ENCODE measurements around the gene PKP2.
"Not testable (repeated sequence)": the region's sequence is repeated elsewhere in the genome, so short reads cannot be mapped to it uniquely, and the experiment has no call there.

The PKP2 gene

GRCh38 chr12:32895688-32896431 is 717 bp downstream of the PKP2 start:
- no peak for DNase-seq

DNA sequence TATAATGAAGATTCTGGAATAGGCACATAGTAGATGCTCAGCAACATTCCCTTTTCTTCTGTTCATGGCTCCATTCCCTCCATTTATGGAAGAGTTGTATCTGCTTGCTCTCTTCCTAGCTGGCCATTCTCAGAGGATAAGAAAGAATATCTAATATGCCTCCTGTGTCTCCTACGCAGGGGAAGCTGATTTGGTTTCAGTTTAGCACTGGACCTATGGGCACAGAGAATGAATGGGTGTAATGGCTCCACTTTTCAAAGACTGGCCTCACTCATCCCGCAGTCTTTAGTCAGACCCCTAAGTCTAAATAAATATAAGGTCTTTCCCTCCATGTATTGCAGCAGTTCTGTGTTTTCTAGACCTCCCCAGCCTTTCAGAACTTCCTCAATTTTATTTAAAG is 2.0 kb downstream of the PKP2 start:
- DNase-seq, result no peak

GRCh38 chr12:32893458-32893857 is 3.1 kb downstream of the PKP2 start:
- DNase-seq, result no peak

- no peak for DNase-seq
Observed at GRCh38 chr12:32893043-32893442, 3.5 kb downstream of the PKP2 start.

GRCh38 chr12:32892369-32892768 is 4.2 kb downstream of the PKP2 start:
- DNase-seq, result not testable (repeated sequence)

DNA sequence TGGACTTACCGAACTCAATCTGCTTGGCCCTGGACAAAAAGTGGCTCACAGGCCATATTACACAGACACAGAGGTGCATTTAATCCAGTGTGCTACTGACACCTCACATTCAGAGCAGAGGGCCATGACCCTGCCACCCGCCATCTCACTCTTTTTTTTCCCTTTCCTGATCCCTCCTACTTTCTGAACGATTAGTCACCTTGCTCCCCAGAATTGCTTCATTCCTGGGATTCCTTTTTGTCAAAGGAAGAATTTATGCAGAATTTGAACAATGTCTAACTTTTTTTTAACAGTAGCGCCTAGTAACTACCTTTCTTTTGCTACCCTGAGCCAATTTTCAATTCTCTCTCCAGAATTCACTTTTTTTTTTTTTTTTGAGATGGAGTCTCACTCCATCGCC is 4.6 kb downstream of the PKP2 start:
- DNase-seq, result no peak

DNA sequence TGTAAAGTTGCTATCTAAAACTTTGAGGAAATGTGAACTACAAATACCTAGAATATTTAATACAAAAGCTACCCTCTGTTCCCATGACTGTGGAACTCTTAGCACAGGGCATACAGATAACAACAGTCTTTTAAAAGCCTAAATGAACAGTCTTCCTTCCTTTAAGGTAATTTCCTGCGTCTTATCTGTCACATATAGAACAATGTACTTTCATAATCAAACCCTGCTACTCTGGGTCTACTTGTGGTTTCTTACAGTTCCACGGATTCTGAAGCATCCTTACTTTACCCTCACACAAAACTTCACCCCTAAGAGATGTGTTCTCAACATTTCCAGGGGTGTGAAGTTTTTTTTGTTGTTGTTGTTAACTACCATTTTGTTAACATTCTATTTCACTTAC is 5.1 kb downstream of the PKP2 start:
- no peak for DNase-seq

- no peak for DNase-seq
Observed at GRCh38 chr12:32889011-32889760, 7.4 kb downstream of the PKP2 start.

DNA sequence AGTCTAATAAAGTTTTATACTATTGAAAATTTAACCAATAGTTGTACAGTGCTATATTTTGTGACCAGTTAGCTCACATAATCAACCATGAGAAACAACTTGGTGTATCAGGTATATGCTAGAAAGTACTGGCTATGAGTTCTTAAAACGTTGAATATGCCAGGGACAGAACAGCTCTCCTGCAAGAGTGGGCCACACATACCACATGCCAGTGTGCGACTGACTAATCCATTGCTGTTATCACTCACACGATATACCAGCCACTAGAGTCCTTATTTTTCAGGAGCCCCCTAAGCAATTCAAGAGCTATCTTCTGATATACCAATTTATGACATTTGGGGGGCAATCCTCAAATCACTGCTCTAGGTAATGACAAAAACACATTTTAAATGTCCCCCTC is 9.5 kb downstream of the PKP2 start:
- DNase-seq, result no peak

GRCh38 chr12:32885831-32886230 is 10.7 kb downstream of the PKP2 start:
- DNase-seq, result no peak

DNA sequence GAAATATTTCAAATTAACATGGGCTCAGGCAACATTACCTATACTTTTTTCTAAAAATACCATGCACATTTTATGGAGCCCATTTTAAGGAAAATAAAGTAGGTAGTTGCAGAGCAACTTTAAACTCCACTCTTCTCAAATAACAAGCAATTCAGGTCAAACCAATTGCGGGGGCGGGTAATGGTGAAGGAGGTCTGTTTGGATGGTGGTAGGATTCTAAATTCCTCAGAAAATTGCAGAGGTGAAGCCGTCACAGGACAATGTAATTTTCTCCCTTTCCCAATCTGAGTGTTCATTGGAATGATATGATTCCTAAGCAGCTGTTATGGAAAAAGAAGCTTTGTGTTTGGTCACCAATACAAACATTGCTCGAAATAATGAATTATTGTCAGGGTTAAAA is 11.6 kb downstream of the PKP2 start:
- no peak for DNase-seq

- DNase-seq, result no peak
Observed at GRCh38 chr12:32881702-32882101, 14.9 kb downstream of the PKP2 start.

DNA sequence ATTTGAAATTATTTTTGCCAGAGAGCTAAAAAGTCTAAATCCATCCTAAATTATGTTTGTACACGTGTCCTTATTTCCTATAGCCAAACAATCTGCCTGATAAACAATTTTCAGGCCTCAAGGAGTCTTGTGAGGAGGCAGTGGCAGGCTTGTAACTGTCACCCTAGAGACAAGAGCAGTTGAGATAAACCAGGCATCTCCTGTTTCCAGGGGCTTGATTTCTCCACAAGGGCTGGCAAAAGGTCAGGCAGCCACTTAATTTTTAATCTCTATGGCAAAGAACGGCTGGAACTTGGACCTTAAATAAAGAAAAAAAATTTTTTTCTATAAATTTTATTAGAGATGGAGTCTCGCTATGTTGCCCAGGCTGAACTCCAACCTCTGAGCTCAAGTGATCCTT is 15.5 kb downstream of the PKP2 start:
- no peak for DNase-seq

- not testable (repeated sequence) for DNase-seq
Observed at GRCh38 chr12:32879066-32879465, 17.5 kb downstream of the PKP2 start.

- DNase-seq, result no peak
Observed at GRCh38 chr12:32877601-32878459, 18.7 kb downstream of the PKP2 start.

GRCh38 chr12:32876004-32876403 is 20.6 kb downstream of the PKP2 start:
- DNase-seq, result no peak

GRCh38 chr12:32874975-32875374 is 21.6 kb downstream of the PKP2 start:
- no peak for DNase-seq

DNA sequence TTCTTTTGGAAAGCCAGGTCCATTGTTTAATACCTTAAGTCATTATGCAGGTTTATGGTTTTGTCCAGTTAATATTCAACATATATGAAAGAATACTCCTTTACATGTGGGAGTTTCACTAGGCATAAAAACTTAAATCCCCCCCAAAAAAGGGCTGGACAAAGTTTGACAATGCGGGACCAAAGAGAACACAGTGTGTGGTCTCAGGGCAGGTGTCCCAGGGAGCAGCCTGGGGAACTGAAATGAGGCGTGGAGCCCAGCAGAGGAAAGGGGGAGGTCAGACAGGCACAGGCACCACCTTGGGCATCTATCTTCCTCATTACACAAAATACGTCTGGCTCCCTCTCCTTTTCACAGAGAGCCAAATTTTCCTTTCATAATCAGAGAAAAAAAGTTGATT is 22.5 kb downstream of the PKP2 start:
- DNase-seq, result no peak

DNA sequence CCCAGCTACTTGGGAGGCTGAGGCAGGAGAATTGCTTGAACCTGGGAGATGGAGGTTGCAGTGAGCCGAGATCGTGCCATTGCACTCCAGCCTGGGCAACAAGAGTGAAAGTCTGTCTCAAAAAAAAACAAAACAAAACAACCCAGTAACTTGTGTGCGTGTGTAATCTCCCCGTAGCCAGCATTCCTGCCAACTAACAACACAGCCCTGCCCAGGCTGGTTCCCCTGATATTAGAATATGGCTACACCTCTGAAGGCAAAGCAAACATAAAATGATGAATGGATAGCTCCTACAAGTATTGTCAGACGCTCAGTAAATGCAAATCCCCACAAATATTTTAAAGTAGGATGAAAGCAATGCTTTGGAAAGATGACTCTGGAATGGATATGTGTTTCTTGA is 24.2 kb downstream of the PKP2 start:
- DNase-seq, result not testable (repeated sequence)

DNA sequence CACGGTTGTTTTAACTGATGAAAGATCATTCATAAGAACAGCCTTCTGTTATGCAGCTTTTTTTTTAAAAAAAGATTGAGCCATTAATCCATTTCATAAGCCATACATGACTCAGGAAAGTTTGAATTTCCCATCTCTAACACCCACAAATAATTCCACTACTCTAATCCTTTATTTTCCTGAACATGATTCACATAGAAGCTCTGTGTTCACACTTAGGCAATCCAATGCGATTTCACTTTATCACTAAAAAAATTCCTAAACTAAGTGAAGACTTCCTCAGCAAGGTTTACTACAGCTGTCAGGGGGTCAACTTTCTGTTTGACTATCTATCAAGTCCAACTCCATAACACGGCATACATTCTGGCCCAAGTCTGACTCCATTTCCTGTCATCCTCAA is 25.9 kb downstream of the PKP2 start:
- no peak for DNase-seq

DNA sequence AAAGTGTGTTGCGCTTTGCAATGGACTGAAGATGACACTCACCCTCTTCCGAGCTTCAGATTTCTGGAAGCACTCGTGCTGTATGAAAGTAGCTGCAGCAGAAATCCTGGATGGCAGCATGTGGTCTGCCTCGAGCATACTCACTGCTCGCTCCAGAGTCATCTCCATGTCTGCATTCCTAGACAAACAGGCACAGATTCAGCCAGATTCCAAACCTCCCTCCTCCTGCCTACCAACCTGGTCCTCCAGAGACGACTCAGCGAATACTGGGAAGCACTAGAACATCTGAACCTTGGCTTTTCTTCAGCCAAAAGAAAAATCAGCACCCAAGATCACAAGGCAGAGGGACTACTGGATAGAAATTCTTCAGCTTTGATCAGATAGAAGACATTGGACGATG is 27.7 kb downstream of the PKP2 start:
- no peak for DNase-seq

GRCh38 chr12:32864731-32865130 is 31.8 kb downstream of the PKP2 start:
- DNase-seq, result no peak

- no peak for DNase-seq
Observed at GRCh38 chr12:32863128-32863527, 33.4 kb downstream of the PKP2 start.

GRCh38 chr12:32861658-32862057 is 34.9 kb downstream of the PKP2 start:
- not testable (repeated sequence) for DNase-seq

Measured in midbrain (tissue), 1 donor.